GM23248 (cell line): ENCODE data around the gene OR9Q1. TPM values are rescaled to one million over a fixed set of nuclear protein-coding genes. Genes with fewer than 3 reads are reported as not detected.

ENCODE experiments used
- DNase-seq: peaks from one replicate; pipeline ENCODE4 v3.0.0-alpha.2; 2015
- H2AFZ ChIP-seq: fragments of 200-600 bp; sonication (generic); 2 replicates; pipeline ENCODE4 v1.6.1; 2016; ENCODE audit warnings: antibody characterized with exemption
- H3F3A ChIP-seq: fragments of 200-600 bp; sonication (generic); 2 replicates; pipeline ENCODE4 v1.6.1; 2016; ENCODE audit warnings: mild to moderate bottlenecking, antibody characterized with exemption, mixed run types; ENCODE audit not compliant: insufficient read depth
- H3K27ac ChIP-seq: fragments of 200-600 bp; sonication (generic); 2 replicates; pipeline ENCODE4 v1.5.1; 2016; ENCODE audit warnings: mild to moderate bottlenecking
- H3K27me3 ChIP-seq: fragments of 200-600 bp; sonication (generic); replicated peaks from 2 replicates; pipeline ENCODE4 v1.6.1; 2016; ENCODE audit warnings: mild to moderate bottlenecking; ENCODE audit not compliant: insufficient read depth
- H3K36me3 ChIP-seq: fragments of 200-600 bp; sonication (generic); 2 replicates; pipeline ENCODE4 v1.6.1; 2016; ENCODE audit warnings: low read depth, mild to moderate bottlenecking
- H3K4me1 ChIP-seq: fragments of 200-600 bp; sonication (generic); 2 replicates; pipeline ENCODE4 v1.6.1; 2016; ENCODE audit warnings: mild to moderate bottlenecking; ENCODE audit not compliant: insufficient read depth
- H3K4me2 ChIP-seq: fragments of 200-600 bp; sonication (generic); one replicate; pipeline ENCODE4 v1.6.1; 2016; ENCODE audit warnings: mild to moderate bottlenecking; ENCODE audit not compliant: unreplicated experiment
- H3K4me3 ChIP-seq: fragments of 200-600 bp; sonication (generic); 2 replicates; pipeline ENCODE4 v1.5.1; 2016; ENCODE audit warnings: mild to moderate bottlenecking
- H3K79me2 ChIP-seq: fragments of 200-600 bp; sonication (generic); 2 replicates; pipeline ENCODE4 v1.6.1; 2016; ENCODE audit warnings: mild to moderate bottlenecking; ENCODE audit not compliant: insufficient read depth
- H3K9ac ChIP-seq: fragments of 200-600 bp; sonication (generic); 2 replicates; pipeline ENCODE4 v1.6.1; 2016; ENCODE audit warnings: mild to moderate bottlenecking
- H3K9me2 ChIP-seq: fragments of 200-600 bp; sonication (generic); 2 replicates; pipeline ENCODE4 v1.6.1; 2016; ENCODE audit warnings: mixed run types, mild to moderate bottlenecking, moderate library complexity; ENCODE audit not compliant: insufficient read depth
- H3K9me3 ChIP-seq: fragments of 200-600 bp; sonication (generic); one replicate; pipeline ENCODE4 v1.6.1; 2017; ENCODE audit warnings: low read depth
- H4K20me1 ChIP-seq: fragments of 200-600 bp; sonication (generic); 2 replicates; pipeline ENCODE4 v1.6.0; 2016; ENCODE audit not compliant: insufficient read depth
- EZH2 ChIP-seq: fragments of 200-600 bp; sonication (generic); IDR thresholded peaks from 2 replicates; pipeline ENCODE4 v1.6.1; 2018; ENCODE audit warnings: antibody characterized with exemption, mild to moderate bottlenecking; ENCODE audit not compliant: insufficient read depth, poor library complexity, severe bottlenecking
- EZH2phosphoT487 ChIP-seq: fragments of 200-600 bp; sonication (generic); IDR thresholded peaks from 2 replicates; pipeline ENCODE4 v1.6.1; 2018; ENCODE audit warnings: antibody characterized with exemption, moderate library complexity, mild to moderate bottlenecking, low read depth; ENCODE audit not compliant: insufficient read depth
- WGBS, 2 experiments: methylation state at CpG; one replicate each; pipeline ENCODE4 v1.1.6; 2015 to 2017; ENCODE audit warnings: low lambda C conversion rate in 2 of 2, low coverage in 1 of 2; ENCODE audit errors: missing lambda C conversion rate in 2 of 2; 5-methylcytosine and 5-hydroxymethylcytosine counted together
- in situ Hi-C: fragments of 300-500 bp; cut with MboI; formaldehyde crosslinking; loops from 2 replicates; pipeline ENCODE4 v1.15.0; 2020
- polyA plus RNA-seq: library from polyadenylated mRNA; unstranded; fragments of >200 nt; fragmentation: Nextera tagmentation; extraction: Ambion mirVana; gene quantifications from 2 replicates; pipeline ENCODE4 v1.2.1, GENCODE V29; 2016
- total RNA-seq: library from RNA; depleted of rRNA; stranded (reverse); fragments of >200 nt; shearing (Covaris generic); gene quantifications from 2 replicates; pipeline ENCODE4 v1.2.3, GENCODE V29; 2014

The OR9Q1 gene
- total and polyA plus RNA-seq, 2 experiments from 2014 or later = not detected

- Histone ChIP-seq H4K20me1 (no peaks in the 10 kb centered on the region), H3K36me3 (no peaks in the 10 kb centered on the region), H3F3A (no peaks in the 10 kb centered on the region), H3K4me2 (no peak overlapping the region), H3K4me3 (no peak overlapping the region), H3K27me3 (no peaks in the 10 kb centered on the region), H3K79me2 (no peaks in the 10 kb centered on the region), H3K9me3 (no peaks in the 10 kb centered on the region), H3K27ac (no peak overlapping the region), H2AFZ (no peak overlapping the region), H3K4me1 (no peaks in the 10 kb centered on the region), H3K9me2 (no peaks in the 10 kb centered on the region), H3K9ac (no peak overlapping the region)
- TF ChIP-seq EZH2 = no peak
- TF ChIP-seq EZH2phosphoT487 = no peak
- 10 to 18% methylated on average over 1 of the region's 1 CpG for WGBS, 2 experiments
- in situ Hi-C loops = no loop called here
- peak; percentile 6 for DNase-seq
These were observed 110.5 kb downstream of the OR9Q1 start for GRCh38 chr11:58134151-58134550.

GRCh38 chr11:58135171-58135570 is 111.5 kb downstream of the OR9Q1 start:
- no peaks in the 10 kb centered on the region for H3K4me1 ChIP-seq
- no peaks in the 10 kb centered on the region for H3F3A ChIP-seq
- H3K9me3 ChIP-seq = no peaks in the 10 kb centered on the region
- no peak overlapping the region for H3K27ac ChIP-seq
- TF ChIP-seq EZH2phosphoT487 = no peak
- no peak for TF ChIP-seq EZH2
- no peak overlapping the region for H3K9ac ChIP-seq
- H3K36me3 ChIP-seq = no peaks in the 10 kb centered on the region
- H3K9me2 ChIP-seq = no peaks in the 10 kb centered on the region
- no peak overlapping the region for H2AFZ ChIP-seq
- WGBS, 2 experiments = 36 to 41% methylated on average over 1 of the region's 1 CpG
- no peaks in the 10 kb centered on the region for H3K27me3 ChIP-seq
- no peak for DNase-seq
- in situ Hi-C loops = no loop called here
- H3K4me3 ChIP-seq = no peak overlapping the region
- H3K79me2 ChIP-seq = no peaks in the 10 kb centered on the region
- no peaks in the 10 kb centered on the region for H4K20me1 ChIP-seq
- no peak overlapping the region for H3K4me2 ChIP-seq

- Histone ChIP-seq H3K79me2 (no peaks in the 10 kb centered on the region), H3K4me2 (no peak overlapping the region), H4K20me1 (no peaks in the 10 kb centered on the region), H3K4me3 (no peak overlapping the region), H3K9ac (no peak overlapping the region), H3K9me3 (no peaks in the 10 kb centered on the region), H3K36me3 (no peaks in the 10 kb centered on the region), H3F3A (no peaks in the 10 kb centered on the region), H3K27ac (no peak overlapping the region), H3K4me1 (no peaks in the 10 kb centered on the region), H3K9me2 (no peaks in the 10 kb centered on the region), H3K27me3 (no peaks in the 10 kb centered on the region; the same call in 1 of the 2 replicates), H2AFZ (no peak overlapping the region)
- TF ChIP-seq EZH2 (no peak), EZH2phosphoT487 (no peak)
- WGBS, 2 experiments = 21 to 28% methylated on average over 1 of the region's 1 CpG
- in situ Hi-C loops = no loop called here
- DNase-seq = no peak
These were observed 119.1 kb downstream of the OR9Q1 start for GRCh38 chr11:58142761-58143160.

- Histone ChIP-seq H3K9ac (no peak overlapping the region), H3K79me2 (no peaks in the 10 kb centered on the region), H4K20me1 (no peaks in the 10 kb centered on the region), H3K9me2 (no peaks in the 10 kb centered on the region), H2AFZ (no peak overlapping the region), H3K36me3 (no peaks in the 10 kb centered on the region), H3K27me3 (no peaks in the 10 kb centered on the region), H3F3A (no peaks in the 10 kb centered on the region), H3K27ac (no peak overlapping the region), H3K4me1 (no peaks in the 10 kb centered on the region), H3K4me3 (no peak overlapping the region), H3K9me3 (no peaks in the 10 kb centered on the region), H3K4me2 (no peak overlapping the region)
- WGBS, 2 experiments = 5 to 7% methylated on average over 3 of the region's 3 CpGs
- DNase-seq = no peak
- no peak for TF ChIP-seq EZH2phosphoT487
- no peak for TF ChIP-seq EZH2
- in situ Hi-C loops = no loop called here
These were observed 129.1 kb downstream of the OR9Q1 start for GRCh38 chr11:58152781-58153180.

DNA sequence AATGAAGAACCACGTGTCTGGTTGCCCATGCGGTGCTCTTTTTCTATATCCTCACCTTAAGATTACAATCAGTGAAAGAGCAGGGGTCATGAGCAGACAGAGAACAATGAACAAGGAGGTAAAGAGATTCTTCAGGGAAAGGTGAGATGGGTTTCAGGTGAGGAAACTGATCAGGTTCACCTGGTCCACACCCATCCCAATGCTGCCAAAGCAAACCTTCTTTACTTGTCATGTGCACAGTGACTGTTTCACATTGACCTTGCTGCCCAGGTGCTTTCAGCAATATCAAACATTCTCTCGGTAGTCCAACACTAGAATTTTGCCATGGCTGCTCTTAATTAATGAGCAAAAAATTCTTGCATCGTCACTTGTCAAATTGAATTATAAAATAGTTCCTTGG is 140.7 kb downstream of the OR9Q1 start:
- Histone ChIP-seq H4K20me1 (no peaks in the 10 kb centered on the region), H3F3A (no peaks in the 10 kb centered on the region), H3K9me2 (no peaks in the 10 kb centered on the region), H3K79me2 (no peaks in the 10 kb centered on the region), H3K4me2 (no peak overlapping the region), H2AFZ (no peak overlapping the region), H3K27me3 (peaks cover 11% of the 10 kb centered on the region; the same call in 1 of the 2 replicates), H3K9me3 (no peaks in the 10 kb centered on the region), H3K27ac (no peak overlapping the region), H3K9ac (no peak overlapping the region), H3K4me3 (no peak overlapping the region), H3K36me3 (no peaks in the 10 kb centered on the region), H3K4me1 (no peaks in the 10 kb centered on the region)
- 17 to 21% methylated on average over 4 of the region's 4 CpGs for WGBS, 2 experiments
- TF ChIP-seq EZH2 = no peak
- TF ChIP-seq EZH2phosphoT487 = no peak
- DNase-seq = no peak
- in situ Hi-C loops = no loop called here
